Activated CD8-positive, alpha-beta T cell treated with anti-CD3 and anti-CD28 coated beads for 36 hours (primary cell): ENCODE measurements around the gene PHLDA3. TPM values are rescaled to one million over a fixed set of nuclear protein-coding genes. Genes with fewer than 3 reads are reported as not detected.

Experiments
- ATAC-seq: fragments of 200-7000 bp; cut with Tn5 transposase; one replicate; pipeline ENCODE4 v1.10.0; 2021; ENCODE audit warnings: mild to moderate bottlenecking, moderate library complexity
- CTCF ChIA-PET: fragments of 350-600 bp; sonication (Branson Sonifier 250); formaldehyde crosslinking; loops from one replicate; lab custom pipeline; 2021; ENCODE audit warnings: antibody characterized with exemption; lab: Charles Lee
- POLR2A ChIA-PET: fragments of 350-600 bp; sonication (Branson Sonifier 250); formaldehyde crosslinking; loops from one replicate; lab custom pipeline; 2021; ENCODE audit warnings: antibody characterized with exemption; lab: Charles Lee
- DNase-seq: peaks from one replicate; pipeline ENCODE4 v3.0.0-alpha.2; 2020
- H3K27ac Mint-ChIP-seq: one replicate; pipeline ENCODE4 v1.8.0; 2021; ENCODE audit warnings: mild to moderate bottlenecking, mixed read lengths
- H3K27me3 Mint-ChIP-seq: one replicate; pipeline ENCODE4 v1.8.0; 2021; ENCODE audit warnings: mixed read lengths
- H3K36me3 Mint-ChIP-seq: one replicate; pipeline ENCODE4 v1.8.0; 2021; ENCODE audit warnings: low read depth, mixed read lengths
- H3K4me1 Mint-ChIP-seq: one replicate; pipeline ENCODE4 v1.8.0; 2021; ENCODE audit warnings: low read depth, mixed read lengths
- H3K4me3 Mint-ChIP-seq: one replicate; pipeline ENCODE4 v1.8.0; 2021; ENCODE audit warnings: mild to moderate bottlenecking, moderate library complexity, mixed read lengths
- H3K9me3 Mint-ChIP-seq: one replicate; pipeline ENCODE4 v1.8.0; 2021; ENCODE audit warnings: mixed read lengths
- CTCF ChIP-seq: fragments of 200-600 bp; IDR thresholded peaks from one replicate; pipeline ENCODE4 v1.8.0; 2022; ENCODE audit warnings: antibody characterized with exemption, mild to moderate bottlenecking
- intact Hi-C: fragments of 100-400 bp; cut with micrococcal nuclease; formaldehyde crosslinking; loops from one replicate; pipeline ENCODE4 v1.10.0; 2022
- total RNA-seq, 2 experiments: library from RNA; stranded (reverse); gene quantifications; one replicate each; pipeline ENCODE4 v1.2.3, GENCODE V29; 2021

PHLDA3 gene
- total RNA-seq, 2 experiments from 2014 or later = 6.2 to 7.9 TPM

DNA sequence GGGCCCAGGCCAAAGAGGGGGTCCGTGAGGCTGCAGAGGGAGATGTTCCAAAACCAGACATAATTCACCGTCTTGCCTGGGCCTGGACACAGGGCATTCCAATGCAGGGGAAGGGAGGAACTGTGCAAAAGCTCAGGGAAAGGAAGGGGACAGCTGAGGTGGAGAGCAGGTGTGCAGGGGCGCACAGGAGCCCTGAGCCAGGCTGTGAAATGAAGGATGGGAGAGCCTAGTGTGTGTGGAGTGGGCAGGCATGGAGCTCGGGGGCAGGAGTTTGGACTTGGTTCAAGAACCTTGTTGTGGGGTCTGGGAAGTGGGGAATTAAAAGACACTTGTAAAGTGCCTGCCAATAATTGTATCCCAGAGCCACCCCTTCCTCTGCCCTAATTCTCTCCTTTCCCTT, 49.7 kb downstream of the PHLDA3 start:
- no peaks in the 10 kb centered on the region for H3K4me1 Mint-ChIP-seq
- H3K4me3 Mint-ChIP-seq = no peak overlapping the region
- no peak for DNase-seq

DNA sequence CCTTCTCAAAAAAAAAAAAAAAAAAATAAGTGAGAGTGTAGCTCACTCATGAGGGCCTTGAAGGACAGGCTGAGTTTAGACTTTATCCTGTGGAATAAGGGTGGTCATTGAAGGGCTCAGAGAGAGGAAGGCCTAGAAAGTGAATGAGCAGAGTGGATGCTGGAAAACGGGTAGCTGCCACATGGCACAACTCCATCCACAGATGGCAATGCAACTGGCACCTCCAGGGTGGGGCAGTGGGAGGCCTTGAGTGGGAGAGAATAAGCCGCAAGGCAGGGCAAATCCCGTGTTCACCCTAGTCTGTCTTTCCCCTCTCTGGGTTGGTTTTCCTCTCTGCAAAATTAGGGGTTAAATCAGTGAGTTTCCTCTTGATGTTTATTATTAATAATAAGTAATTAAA, 50.5 kb downstream of the PHLDA3 start:
- no peak overlapping the region for H3K4me3 Mint-ChIP-seq
- DNase-seq (no peak), ATAC-seq (no peak)
- H3K9me3 Mint-ChIP-seq = no peaks in the 10 kb centered on the region
- intact Hi-C loops = no loop called here
- no peaks in the 10 kb centered on the region for H3K4me1 Mint-ChIP-seq
- CTCF ChIA-PET = interaction anchor here (0.7 to 1.5 kb wide), 4 partner anchors 10 to 73 kb away, joined by 3 to 4 read pairs (median 4); no protein-coding TSS in a partner anchor
- H3K27ac Mint-ChIP-seq = no peak overlapping the region
- TF ChIP-seq CTCF = no peak
- POLR2A ChIA-PET = no interaction called here
- H3K27me3 Mint-ChIP-seq = no peaks in the 10 kb centered on the region
- H3K36me3 Mint-ChIP-seq = no peaks in the 10 kb centered on the region

More for the DNA sequence above, 49.7 kb downstream of the PHLDA3 start:
- CTCF ChIA-PET = interaction anchor here (1.1 kb wide), 1 partner anchor 16 kb away, joined by 4 read pairs; no protein-coding TSS in a partner anchor
- no peaks in the 10 kb centered on the region for H3K36me3 Mint-ChIP-seq
- H3K9me3 Mint-ChIP-seq = no peaks in the 10 kb centered on the region
- ATAC-seq = no peak
- POLR2A ChIA-PET = no interaction called here
- H3K27me3 Mint-ChIP-seq = no peaks in the 10 kb centered on the region
- H3K27ac Mint-ChIP-seq = no peak overlapping the region
- TF ChIP-seq CTCF = no peak
- intact Hi-C loops = no loop called here

Other genes with a start within 250 kb of the PHLDA3 start
- not detected for gene PKP1, start 185.7 kb downstream of the PHLDA3 start, total RNA-seq
- gene TNNT2, start 91.5 kb downstream of the PHLDA3 start, total RNA-seq = not detected
- gene LAD1, start 69.9 kb downstream of the PHLDA3 start, total RNA-seq = not detected
- not detected for gene TNNI1, start 47.5 kb downstream of the PHLDA3 start, total RNA-seq
- gene CSRP1, start 37.9 kb upstream of the PHLDA3 start, total RNA-seq = 10 to 100 TPM; 55.3 to 56.2 TPM
- gene NAV1, start 69.9 kb upstream of the PHLDA3 start, total RNA-seq = 1 to 10 TPM; 1.6 to 2.1 TPM